Measurements from ENCODE around the gene MYL4.

DNA sequence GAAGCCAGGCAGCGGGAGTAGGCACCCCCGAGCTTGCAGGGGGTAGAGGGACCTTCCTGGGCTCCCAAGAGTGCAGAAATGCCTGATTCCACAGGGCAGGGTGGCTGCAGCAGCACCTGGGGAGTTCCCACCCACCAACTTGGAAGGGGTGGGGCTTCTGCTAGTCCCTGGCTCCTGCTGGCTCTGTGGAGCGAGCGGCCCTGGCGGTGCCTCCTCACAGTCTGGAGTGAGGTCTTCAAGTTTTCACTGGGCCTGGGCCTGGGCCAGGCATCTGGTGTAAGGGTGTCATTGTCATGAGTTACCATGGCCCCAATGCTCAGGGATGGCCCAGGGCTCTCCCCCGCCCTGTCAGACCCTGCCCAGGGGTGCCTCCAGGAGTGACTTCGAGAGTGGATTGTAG, 28.7 kb downstream of the MYL4 start:
- TF ChIP-seq POLR2A (IDR thresholded peaks at IDR 0.05) (no peak), CTCF (IDR thresholded peaks at IDR 0.05) (no peak)

Measured in testis (tissue), 2 donors.